ENCODE measurements around the gene ZBTB21. TPM values are rescaled to one million over a fixed set of nuclear protein-coding genes. Genes with fewer than 3 reads are reported as not detected.
A peak's percentile ranks its signal among the peaks of the same experiment; 100 is the strongest.

ZBTB21 gene
- total and polyA plus RNA-seq, 9 of the 15 experiments (the other 6 are each of a cell fraction or from before 2014, with no cell fraction given) = 2.2 to 15.2 (median 8.7) TPM

GRCh38 chr21:42056468-42056867 is 46.3 kb upstream of the ZBTB21 start:
- H3K4me3 ChIP-seq = no peak overlapping the region
- ChIA-PET POLR2A (no interaction called here), CTCF (ENCODE audit: low intra/inter-chr PET ratio) (no interaction called here)
- H3K79me2 ChIP-seq (ENCODE audit: control insufficient read depth, insufficient read depth, low read length) = no peaks in the 10 kb centered on the region
- no peak for TF ChIP-seq GTF3C2 (IDR thresholded peaks at IDR 0.05; ENCODE audit: borderline replicate concordance, extremely low read depth, insufficient read length)
- no peak for TF ChIP-seq RERE (CRISPR knock-in tag; IDR thresholded peaks at IDR 0.05; ENCODE audit: borderline replicate concordance)
- TF ChIP-seq ATF3 (IDR thresholded peaks at IDR 0.05) = peak; percentile 35; the same call in 1 of the 2 replicates
- no peak for TF ChIP-seq ATF3 (CRISPR knock-in tag; conservative IDR thresholded peaks at IDR 0.05)
- 0 out of 2 replicates have a peak, but pooled peaks have one; percentile 36 for TF ChIP-seq KDM2B (CRISPR knock-in tag; IDR thresholded peaks at IDR 0.05)
- TF ChIP-seq ZC3H8 (IDR thresholded peaks at IDR 0.05) = no peak
- 0% methylated on average over 11 of the region's 11 CpGs for WGBS (ENCODE audit: insufficient coverage, low coverage, missing lambda C conversion rate)
- no peaks in the 10 kb centered on the region for H3K9me1 ChIP-seq (ENCODE audit: control insufficient read depth, insufficient read depth, low read length)
- FAIRE-seq = no peak
- no peak overlapping the region for H3K4me2 ChIP-seq (ENCODE audit: insufficient read depth, low read length)
- H3K9ac ChIP-seq (ENCODE audit: insufficient read depth in 1 of 2, low read depth in 2 of 2, low read length in 2 of 2) = no peak overlapping the region
- ATAC-seq = no peak
- H3K4me1 ChIP-seq (replicated peaks in 1 of 2; ENCODE audit: control insufficient read depth in 2 of 2, insufficient read depth in 2 of 2, low read length in 2 of 2) = peaks cover 7% of the 10 kb centered on the region in 2 experiments
- intact Hi-C loops (cut with micrococcal nuclease) = no loop called here
- H3K27me3 ChIP-seq (ENCODE audit: control insufficient read depth in 2 of 2, insufficient read depth in 2 of 2, low read length in 2 of 2) = peaks cover 65 to 86% of the 10 kb centered on the region in 2 experiments
- no peaks in the 10 kb centered on the region for H3K36me3 ChIP-seq (ENCODE audit: control insufficient read depth, insufficient read depth, low read length)
- no peak for DNase-seq (ENCODE audit: extremely low read depth in 1 of 4, low spot score in 3 of 4)
- in situ Hi-C loops (cut with MboI) = no loop called here
- H3K9me3 ChIP-seq (replicated peaks; ENCODE audit: control insufficient read depth, insufficient read depth, low read depth, low read length) = no peaks in the 10 kb centered on the region
- BruUV-seq (replicated peaks) = no TSS peak
- H4K20me1 ChIP-seq (replicated peaks; ENCODE audit: control insufficient read depth, insufficient read depth, low read length) = peaks cover 18% of the 10 kb centered on the region
- no peak overlapping the region for H2AFZ ChIP-seq (ENCODE audit: low read depth, low read length)
- H3K27ac ChIP-seq (ENCODE audit: extremely low read depth, low read depth, low read length) = no peak overlapping the region

Measured in K562 (cell line).